Esophagus muscularis mucosa (tissue), 4 donors: Measurements from ENCODE around the gene TMEM150C. TPM values are rescaled to one million over a fixed set of nuclear protein-coding genes. Genes with fewer than 3 reads are reported as not detected.

Experiments
- DNase-seq: peaks from one replicate; pipeline ENCODE4 v3.0.0-alpha.2; 2017; ENCODE audit errors: extremely low spot score
- H3K27ac ChIP-seq, 4 donors: fragments of 200-600 bp; sonication (generic); replicated peaks in 1 of 4; 1 replicate in 3 of 4; 2 replicates in 1 of 4; pipeline ENCODE4 v1.5.1; 2016 to 2019; ENCODE audit warnings: mild to moderate bottlenecking in 1 of 4
- H3K27me3 ChIP-seq, 4 donors: fragments of 200-600 bp; sonication (generic); one replicate each; pipeline versions ENCODE4 v1.5.1 to v1.6.0; 2016 to 2019
- H3K36me3 ChIP-seq, 4 donors: fragments of 200-600 bp; sonication (generic); one replicate each; pipeline ENCODE4 v1.5.1; 2016 to 2019
- H3K4me1 ChIP-seq, 4 donors: fragments of 200-600 bp; sonication (generic); one replicate each; pipeline ENCODE4 v1.5.1; 2016 to 2019
- H3K4me3 ChIP-seq, 4 donors: fragments of 200-600 bp; sonication (generic); 1 replicate in 2 of 4; 2 replicates in 2 of 4; pipeline ENCODE4 v1.5.1; 2016 to 2019; ENCODE audit warnings: mild to moderate bottlenecking in 4 of 4, moderate library complexity in 1 of 4
- H3K9me3 ChIP-seq, 4 donors: fragments of 200-600 bp; sonication (generic); 1 replicate in 3 of 4; 2 replicates in 1 of 4; pipeline ENCODE4 v1.5.1; 2016 to 2019
- CTCF ChIP-seq, 3 experiments: fragments of 200-600 bp in 2 of 3; fragments of 450-650 bp in 1 of 3; sonication (generic) in 2 of 3; IDR thresholded peaks; one replicate each; pipeline ENCODE4 v1.5.1; 2017 to 2019; ENCODE audit warnings: antibody characterized with exemption in 3 of 3, mild to moderate bottlenecking in 2 of 3, moderate library complexity in 1 of 3
- EP300 ChIP-seq: sonication (generic); formaldehyde crosslinking; IDR thresholded peaks from one replicate; pipeline ENCODE4 v1.6.1; 2017; ENCODE audit warnings: antibody characterized with exemption
- POLR2A ChIP-seq: fragments of 450-650 bp; IDR thresholded peaks from one replicate; pipeline ENCODE4 v1.6.1; 2017; ENCODE audit warnings: antibody characterized with exemption, moderate library complexity, mild to moderate bottlenecking, low read depth
- POLR2AphosphoS5 ChIP-seq, 2 donors: sonication (generic); formaldehyde crosslinking; IDR thresholded peaks; one replicate each; pipeline ENCODE4 v1.6.1; 2017; ENCODE audit warnings: antibody characterized with exemption in 2 of 2
- WGBS: methylation state at CpG from one replicate; pipeline ENCODE4 v1.1.5; 2018; 5-methylcytosine and 5-hydroxymethylcytosine counted together
- intact Hi-C: fragments of 100-400 bp; cut with DNase I; formaldehyde crosslinking; loops from one replicate; pipeline ENCODE4 v1.15.1; 2023
- total RNA-seq, 4 donors: library from RNA; depleted of rRNA; stranded (reverse); fragments of >200 nt; gene quantifications; one replicate each; pipeline versions ENCODE4 v1.1.0 to v1.2.1, GENCODE V29; 2016

TMEM150C gene
- total RNA-seq, 4 donors from 2014 or later: 3.3 to 8.3 (median 5.6) TPM

GRCh38 chr4:82523179-82523578 lies 38.6 kb downstream of the TMEM150C start:
- WGBS: 90% methylated on average over 9 of the region's 9 CpGs
- no peaks in the 10 kb centered on the region for H3K4me1 ChIP-seq
- H3K9me3 ChIP-seq: no peaks in the 10 kb centered on the region
- no peak for DNase-seq
- H3K27me3 ChIP-seq: no peaks in the 10 kb centered on the region
- H3K36me3 ChIP-seq: no peaks in the 10 kb centered on the region
- H3K27ac ChIP-seq: no peak overlapping the region
- no peak overlapping the region for H3K4me3 ChIP-seq
- intact Hi-C loops: no loop called here
- TF ChIP-seq POLR2A: no peak
- no peak for TF ChIP-seq CTCF (IDR thresholded peaks at IDR 0.05)
- TF ChIP-seq POLR2AphosphoS5 (IDR thresholded peaks at IDR 0.05): no peak
- no peak for TF ChIP-seq EP300

GRCh38 chr4:82522472-82522871 lies 39.3 kb downstream of the TMEM150C start:
- Histone ChIP-seq H3K36me3 (no peaks in the 10 kb centered on the region), H3K27ac (no peak overlapping the region), H3K9me3 (no peaks in the 10 kb centered on the region), H3K4me1 (peaks cover 0 to under 1% (median 0%) of the 10 kb centered on the region in 4 donors), H3K4me3 (no peak overlapping the region), H3K27me3 (no peaks in the 10 kb centered on the region)
- DNase-seq: no peak
- intact Hi-C loops: no loop called here
- TF ChIP-seq POLR2A: no peak
- WGBS: 93% methylated on average over 4 of the region's 4 CpGs

GRCh38 chr4:82521283-82521682 lies 40.5 kb downstream of the TMEM150C start:
- DNase-seq: no peak
- WGBS: 44% methylated on average over 2 of the region's 2 CpGs
- TF ChIP-seq POLR2AphosphoS5 (IDR thresholded peaks at IDR 0.05) (no peak), POLR2A (no peak), CTCF (IDR thresholded peaks at IDR 0.05) (no peak), EP300 (no peak)
- H3K27me3 ChIP-seq: no peaks in the 10 kb centered on the region
- H3K27ac ChIP-seq: no peak overlapping the region
- no peak overlapping the region for H3K4me3 ChIP-seq
- peaks cover 0 to 9% (median 3%) of the 10 kb centered on the region in 4 donors for H3K4me1 ChIP-seq
- no peaks in the 10 kb centered on the region for H3K36me3 ChIP-seq
- intact Hi-C loops: no loop called here
- no peaks in the 10 kb centered on the region for H3K9me3 ChIP-seq

GRCh38 chr4:82519776-82520175 lies 42.0 kb downstream of the TMEM150C start:
- no peak overlapping the region for H3K27ac ChIP-seq
- H3K36me3 ChIP-seq: no peaks in the 10 kb centered on the region
- no peak for TF ChIP-seq POLR2A
- TF ChIP-seq EP300: no peak
- no peak for TF ChIP-seq CTCF (IDR thresholded peaks at IDR 0.05)
- no peak for TF ChIP-seq POLR2AphosphoS5 (IDR thresholded peaks at IDR 0.05)
- H3K9me3 ChIP-seq: no peaks in the 10 kb centered on the region
- H3K4me1 ChIP-seq: peaks cover 9 to 18% (median 10%) of the 10 kb centered on the region in 4 donors
- H3K4me3 ChIP-seq: no peak overlapping the region
- 76% methylated on average over 2 of the region's 2 CpGs for WGBS
- no peak for DNase-seq
- H3K27me3 ChIP-seq: no peaks in the 10 kb centered on the region
- intact Hi-C loops: no loop called here

- Histone ChIP-seq H3K4me3 (no peak overlapping the region), H3K9me3 (no peaks in the 10 kb centered on the region), H3K36me3 (no peaks in the 10 kb centered on the region), H3K27me3 (no peaks in the 10 kb centered on the region), H3K27ac (no peak overlapping the region), H3K4me1 (peaks cover 9 to 18% (median 10%) of the 10 kb centered on the region in 4 donors)
- no peak for DNase-seq
- 60% methylated on average over 3 of the region's 3 CpGs for WGBS
- TF ChIP-seq POLR2A (no peak), EP300 (no peak), CTCF (IDR thresholded peaks at IDR 0.05) (no peak), POLR2AphosphoS5 (IDR thresholded peaks at IDR 0.05) (no peak)
- intact Hi-C loops: no loop called here
Measured at GRCh38 chr4:82519072-82519471, 42.7 kb downstream of the TMEM150C start.
